NCI-H526 (cell line): ENCODE results near the gene CYGB.
"Not testable (repeated sequence)": the region's sequence is repeated elsewhere in the genome, so short reads cannot be mapped to it uniquely, and the experiment has no call there.

Experiments
- DNase-seq, 2 experiments: peaks; one replicate each; lab custom pipeline; 2025; lab: John Stamatoyannopoulos, UW

Gene CYGB

GRCh38 chr17:76538281-76538931 lies 897 bp upstream of the CYGB start:
- no peak for DNase-seq

GRCh38 chr17:76537288-76537577 lies 276 bp downstream of the CYGB start:
- DNase-seq: peak in 1 of 2 experiments; percentile 44

GRCh38 chr17:76536511-76537287 lies 810 bp downstream of the CYGB start:
- no peak for DNase-seq

GRCh38 chr17:76535788-76536510 lies 1.6 kb downstream of the CYGB start:
- DNase-seq: no peak

GRCh38 chr17:76534831-76535732 lies 2.4 kb downstream of the CYGB start:
- DNase-seq: no peak

- DNase-seq: not testable (repeated sequence)
These were observed 3.7 kb downstream of the CYGB start for GRCh38 chr17:76533640-76534359.

- DNase-seq: no peak
These were observed 5.3 kb downstream of the CYGB start for GRCh38 chr17:76532072-76532651.

- DNase-seq: no peak
These were observed 5.9 kb downstream of the CYGB start for GRCh38 chr17:76531486-76532038.

GRCh38 chr17:76530811-76531485 lies 6.6 kb downstream of the CYGB start:
- DNase-seq: no peak

- DNase-seq: no peak
These were observed 7.3 kb downstream of the CYGB start for GRCh38 chr17:76530095-76530723.

- DNase-seq: no peak
These were observed 8.1 kb downstream of the CYGB start for GRCh38 chr17:76529224-76530094.

- DNase-seq: no peak
These were observed 8.8 kb downstream of the CYGB start for GRCh38 chr17:76528528-76529223.

- no peak for DNase-seq
These were observed 9.4 kb downstream of the CYGB start for GRCh38 chr17:76528156-76528527.

- DNase-seq: no peak
These were observed 9.9 kb downstream of the CYGB start for GRCh38 chr17:76527430-76528111.

- not testable (repeated sequence) for DNase-seq
These were observed 10.5 kb downstream of the CYGB start for GRCh38 chr17:76527016-76527415.

GRCh38 chr17:76525513-76525833 lies 12.0 kb downstream of the CYGB start:
- not testable (repeated sequence) for DNase-seq
